Natural killer cell treated with Interleukin-12 subunit alpha and Interleukin-12 subunit beta and Interleukin-15 and Interleukin-18, amount 100 ng/mL, for 72 hours (primary cell): ENCODE results near the gene APLF. TPM values are rescaled to one million over a fixed set of nuclear protein-coding genes. Genes with fewer than 3 reads are reported as not detected.

Experiments used
- ATAC-seq, 2 donors: fragments of 150-1000 bp; cut with Tn5 transposase in 1 of 2; sonication (Bioruptor Pico), chemical (Tn5 transposase) in 1 of 2; 2 replicates each; pipeline ENCODE4 v1.10.0; 2021
- DNase-seq: peaks from one replicate; pipeline ENCODE4 v3.0.0; 2022; ENCODE audit warnings: low spot score
- H3K27ac Mint-ChIP-seq, 2 donors: 1 replicate in 1 of 2; 2 replicates in 1 of 2; pipeline ENCODE4 v1.8.0; 2022; ENCODE audit warnings: mixed read lengths in 2 of 2, mild to moderate bottlenecking in 1 of 2, moderate library complexity in 1 of 2
- H3K27me3 Mint-ChIP-seq, 2 donors: 1 replicate in 1 of 2; 2 replicates in 1 of 2; pipeline ENCODE4 v1.8.0; 2022; ENCODE audit warnings: mixed read lengths in 2 of 2
- H3K36me3 Mint-ChIP-seq: one replicate; pipeline ENCODE4 v1.8.0; 2022; ENCODE audit warnings: mixed read lengths
- H3K4me1 Mint-ChIP-seq, 2 donors: 1 replicate in 1 of 2; 2 replicates in 1 of 2; pipeline ENCODE4 v1.8.0; 2022; ENCODE audit warnings: low read depth in 2 of 2, mixed read lengths in 2 of 2, mild to moderate bottlenecking in 1 of 2
- H3K4me3 Mint-ChIP-seq: one replicate; pipeline ENCODE4 v1.8.0; 2022; ENCODE audit warnings: mixed read lengths
- H3K9me3 Mint-ChIP-seq: 2 replicates; pipeline ENCODE4 v1.8.0; 2022; ENCODE audit warnings: mixed read lengths
- total RNA-seq, 2 donors: library from RNA; stranded (reverse); gene quantifications; one replicate each; pipeline ENCODE4 v1.2.3, GENCODE V29; 2022

APLF gene
- total RNA-seq, 2 donors from 2014 or later = 2.0 to 3.2 TPM

DNA sequence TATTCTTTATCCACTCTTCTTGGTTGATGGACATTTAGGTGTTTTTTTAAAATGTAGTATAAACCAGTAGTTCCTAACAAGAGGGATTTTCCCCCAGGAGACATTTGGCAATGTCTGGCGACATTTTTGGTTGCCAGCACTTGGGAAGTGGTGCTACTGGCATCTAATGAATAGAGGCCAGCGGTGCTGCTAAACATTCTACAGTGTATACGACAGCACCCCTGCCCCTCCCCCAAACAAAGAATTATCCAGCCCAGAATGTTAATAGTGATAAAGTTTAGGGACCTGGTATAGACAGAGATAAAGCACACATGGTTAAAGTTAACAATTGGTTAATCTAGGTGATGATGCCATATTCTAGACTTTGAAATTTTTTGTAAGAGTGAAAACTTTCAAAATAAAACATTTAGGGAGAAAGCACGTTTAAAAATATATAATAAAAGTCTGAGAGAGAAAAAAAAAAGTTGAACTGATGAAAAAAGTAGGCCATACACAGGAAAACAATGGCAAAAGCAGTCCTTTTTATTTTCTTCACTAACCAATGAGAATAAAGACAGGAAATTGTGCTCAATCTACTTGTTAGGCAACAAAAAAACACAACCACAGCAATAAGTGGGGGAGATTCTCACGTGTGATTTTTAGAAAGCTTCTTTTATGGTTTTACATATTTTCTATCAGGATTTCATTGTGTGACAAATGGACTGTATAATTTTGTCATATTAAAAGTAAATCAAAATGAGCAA lies 15.1 kb upstream of the APLF start:
- Mint-ChIP-seq H3K36me3 (no peaks in the 10 kb centered on the region), H3K27me3 (no peaks in the 10 kb centered on the region), H3K4me1 (peaks cover 6 to 18% of the 10 kb centered on the region in 2 donors), H3K9me3 (no peaks in the 10 kb centered on the region), H3K4me3 (no peak overlapping the region), H3K27ac (peak overlapping the region in 1 of 2 donors; percentile 55)
- no peak for DNase-seq
- ATAC-seq = no peak

DNA sequence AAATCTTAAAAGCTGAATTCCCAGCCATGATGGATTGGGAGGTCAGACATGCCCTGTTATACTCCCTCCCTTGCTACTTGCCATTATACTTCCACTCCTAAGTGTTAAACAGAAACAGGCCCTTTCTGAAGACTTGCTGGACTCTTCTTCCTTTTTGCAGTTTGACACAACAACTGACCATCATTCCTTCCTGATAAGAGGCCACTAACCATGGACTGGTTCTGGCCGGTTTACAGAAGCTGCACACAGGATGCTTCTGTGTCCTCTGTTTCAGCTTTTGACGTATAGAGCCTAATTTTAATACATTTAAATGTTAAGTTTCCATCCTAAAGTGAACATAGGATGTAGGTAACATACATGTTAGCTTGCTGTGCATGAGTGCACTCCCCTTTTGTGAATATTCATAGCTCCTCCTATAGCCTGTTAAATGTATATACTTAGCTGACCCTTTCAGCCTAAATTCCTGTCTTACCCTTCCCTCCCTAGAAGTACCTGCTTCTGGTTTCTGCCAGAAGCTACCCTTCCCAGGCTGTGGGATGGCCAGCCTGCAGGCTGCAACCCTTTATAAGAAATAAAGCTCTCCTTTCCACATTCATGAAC lies 13.5 kb upstream of the APLF start:
- Mint-ChIP-seq H3K4me3 (no peak overlapping the region), H3K4me1 (peaks cover 6 to 18% of the 10 kb centered on the region in 2 donors), H3K27ac (peak overlapping the region in 1 of 2 donors; percentile 10), H3K9me3 (no peaks in the 10 kb centered on the region), H3K36me3 (no peaks in the 10 kb centered on the region), H3K27me3 (no peaks in the 10 kb centered on the region)
- ATAC-seq (no peak), DNase-seq (no peak)

DNA sequence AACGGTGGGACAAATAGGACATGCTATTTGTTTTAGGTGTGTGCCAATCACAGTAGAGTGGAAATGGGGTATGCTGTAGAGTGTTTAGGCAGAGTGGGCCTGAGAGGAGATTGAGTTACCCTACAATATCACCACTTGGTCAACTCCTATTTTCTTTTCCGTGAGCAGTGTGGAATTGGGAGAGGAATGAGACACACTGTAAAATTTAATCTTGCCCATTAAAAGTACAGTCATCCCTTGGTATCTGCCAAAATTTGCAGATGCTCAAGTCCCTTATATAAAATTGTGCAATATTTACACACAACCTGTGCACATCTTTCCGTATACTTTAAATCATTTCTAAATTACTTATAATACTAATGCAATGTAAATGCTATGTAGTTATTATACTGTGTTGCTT lies 12.7 kb upstream of the APLF start:
- Mint-ChIP-seq H3K27ac (no peak overlapping the region), H3K36me3 (no peaks in the 10 kb centered on the region), H3K27me3 (no peaks in the 10 kb centered on the region), H3K4me3 (no peak overlapping the region), H3K9me3 (no peaks in the 10 kb centered on the region), H3K4me1 (peaks cover 6 to 18% of the 10 kb centered on the region in 2 donors)
- DNase-seq (no peak), ATAC-seq (no peak)

DNA sequence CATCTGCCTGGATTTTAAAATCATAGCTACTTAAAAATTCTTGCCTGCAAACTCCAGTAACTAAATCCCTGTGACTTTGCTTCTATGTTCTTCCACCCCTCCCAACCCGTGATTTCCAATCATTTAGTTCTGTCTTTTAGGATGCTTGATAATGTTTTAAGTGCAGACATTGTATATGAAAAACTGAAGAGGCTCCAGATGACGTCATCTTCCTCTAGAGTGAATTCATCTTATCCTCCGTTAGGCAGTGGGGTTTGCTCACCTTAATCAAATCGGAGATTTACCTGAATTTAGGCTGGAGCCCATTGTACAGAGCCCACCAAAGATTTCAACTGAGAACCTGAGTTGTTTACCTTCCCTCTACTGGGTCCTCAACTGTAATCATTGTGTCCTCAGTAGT lies 11.2 kb upstream of the APLF start:
- DNase-seq (no peak), ATAC-seq (no peak)
- Mint-ChIP-seq H3K9me3 (no peaks in the 10 kb centered on the region), H3K27ac (no peak overlapping the region), H3K4me3 (no peak overlapping the region), H3K36me3 (no peaks in the 10 kb centered on the region), H3K27me3 (no peaks in the 10 kb centered on the region), H3K4me1 (peaks cover 6 to 18% of the 10 kb centered on the region in 2 donors)

DNA sequence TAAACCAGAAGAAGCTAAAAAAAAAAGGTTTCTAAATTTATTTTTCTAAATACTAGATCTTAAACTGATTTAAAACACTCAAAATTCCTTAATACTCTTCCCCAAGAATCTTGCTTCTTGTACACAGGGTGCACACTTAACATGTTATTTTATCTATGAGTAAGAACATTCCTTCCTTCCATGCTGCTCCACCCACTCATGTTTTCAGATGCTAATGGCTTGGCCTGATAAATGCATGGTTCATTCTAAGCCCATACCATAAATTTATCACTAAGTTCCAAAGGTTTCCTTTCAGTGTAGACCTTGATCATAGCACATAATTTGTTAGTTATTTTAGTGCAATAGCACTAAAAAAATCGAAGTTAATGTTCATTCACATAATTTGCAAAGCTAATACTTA lies 8.4 kb upstream of the APLF start:
- Mint-ChIP-seq H3K4me1 (peaks cover 0 to 2% of the 10 kb centered on the region in 2 donors), H3K36me3 (no peaks in the 10 kb centered on the region), H3K27me3 (no peaks in the 10 kb centered on the region), H3K4me3 (no peak overlapping the region), H3K27ac (no peak overlapping the region), H3K9me3 (no peaks in the 10 kb centered on the region)
- DNase-seq (no peak), ATAC-seq (no peak)

DNA sequence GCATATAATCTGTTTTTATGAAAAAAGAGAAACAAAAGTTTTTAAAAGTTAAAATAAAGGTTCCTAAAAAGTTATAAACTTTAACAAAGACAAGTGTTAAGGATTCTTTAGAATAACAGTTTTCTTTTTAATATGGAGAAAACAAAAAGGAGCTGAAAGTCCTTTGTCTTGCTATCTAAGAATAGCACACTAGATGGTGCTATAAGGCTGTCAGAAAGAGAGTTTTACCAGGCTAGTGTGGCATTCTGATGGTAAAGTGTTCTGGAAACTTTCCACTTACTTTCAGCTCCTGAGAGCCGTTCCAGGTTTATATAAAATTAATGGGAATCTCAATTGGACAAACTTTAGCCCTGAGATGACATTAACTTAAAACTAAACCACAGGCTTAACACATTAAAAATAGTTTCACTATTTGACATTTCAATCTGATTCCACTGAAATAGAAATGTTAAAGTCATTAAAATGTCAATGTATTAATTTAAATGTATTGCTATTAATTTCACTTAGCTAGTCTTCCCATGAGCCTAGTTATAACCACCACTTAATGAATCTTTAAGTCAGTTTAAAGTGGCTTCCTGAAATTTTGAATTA lies 4.0 kb upstream of the APLF start:
- Mint-ChIP-seq H3K36me3 (no peaks in the 10 kb centered on the region), H3K27me3 (no peaks in the 10 kb centered on the region), H3K4me1 (peaks cover 21 to 22% of the 10 kb centered on the region in 2 donors), H3K4me3 (no peak overlapping the region), H3K27ac (no peak overlapping the region), H3K9me3 (no peaks in the 10 kb centered on the region)
- DNase-seq (peak; percentile 65), ATAC-seq (no peak)

DNA sequence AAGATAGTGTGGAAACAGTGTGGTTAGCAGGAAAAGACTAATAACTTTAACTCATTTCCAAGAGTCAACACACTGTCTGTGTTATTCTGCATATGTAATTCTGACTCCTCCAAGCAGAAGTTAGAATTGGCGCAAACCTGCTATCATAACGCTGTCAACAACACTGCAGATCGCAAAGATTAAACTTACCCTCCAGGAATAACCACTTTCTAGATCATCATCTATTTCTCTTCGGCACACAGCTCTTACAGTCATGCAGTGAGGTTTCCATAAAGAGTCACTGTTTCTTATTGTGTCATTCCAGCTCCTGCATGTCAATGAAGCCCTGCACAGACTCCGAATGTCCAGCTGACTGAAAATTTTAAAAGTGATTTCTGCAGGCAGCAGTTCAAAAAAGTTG lies 2.7 kb upstream of the APLF start:
- ATAC-seq = no peak
- DNase-seq = no peak
- H3K4me3 Mint-ChIP-seq = no peak overlapping the region
- H3K27me3 Mint-ChIP-seq = no peaks in the 10 kb centered on the region
- no peaks in the 10 kb centered on the region for H3K9me3 Mint-ChIP-seq
- no peaks in the 10 kb centered on the region for H3K36me3 Mint-ChIP-seq
- H3K4me1 Mint-ChIP-seq = peaks cover 25 to 32% of the 10 kb centered on the region in 2 donors
- H3K27ac Mint-ChIP-seq = peak overlapping the region; percentile 88 to 97

DNA sequence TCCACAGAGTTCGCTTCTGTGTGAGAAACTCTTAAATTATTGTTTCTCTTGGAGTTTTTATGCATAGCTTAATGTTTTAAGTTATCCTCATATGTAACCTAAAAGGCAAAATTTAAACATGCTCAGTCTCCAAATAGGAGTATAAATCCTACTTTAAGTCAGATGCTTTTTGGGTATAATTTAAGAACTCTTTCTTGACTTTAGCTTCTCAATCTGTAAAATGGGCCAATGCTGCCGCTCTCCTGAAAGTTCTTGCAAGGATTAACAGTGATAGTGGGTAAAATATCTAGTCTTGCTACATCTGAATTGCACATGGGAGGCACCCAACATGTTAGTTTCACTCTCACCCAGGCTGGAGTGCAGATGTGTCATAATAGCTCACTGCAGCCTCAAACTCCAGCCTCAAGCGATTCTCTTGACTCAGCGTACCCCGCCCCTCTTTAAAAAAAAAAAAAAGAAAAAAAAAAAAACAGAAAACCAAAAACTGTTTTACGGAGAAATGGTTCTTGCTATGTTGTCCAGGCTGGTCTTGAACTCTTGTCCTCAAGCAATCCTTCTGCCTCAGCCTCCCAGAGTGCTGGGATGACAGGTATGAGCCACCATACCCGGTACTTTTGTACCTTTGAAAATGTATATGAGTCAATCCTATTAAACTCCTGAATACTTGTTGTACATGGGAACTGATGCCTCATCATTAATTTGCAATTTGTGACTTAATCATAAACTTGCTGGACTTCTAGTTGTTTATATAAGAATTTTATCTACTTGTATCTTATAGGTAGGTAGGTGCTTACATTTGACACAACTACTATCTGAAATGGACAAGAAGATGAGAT lies 2.1 kb upstream of the APLF start:
- Mint-ChIP-seq H3K9me3 (no peaks in the 10 kb centered on the region), H3K4me1 (peaks cover 25 to 32% of the 10 kb centered on the region in 2 donors), H3K4me3 (peak overlapping the region; percentile 99), H3K27me3 (no peaks in the 10 kb centered on the region), H3K36me3 (no peaks in the 10 kb centered on the region), H3K27ac (peak overlapping the region; percentile 88 to 97)
- DNase-seq (peak; percentile 71), ATAC-seq (peak; percentile 53 to 55)

DNA sequence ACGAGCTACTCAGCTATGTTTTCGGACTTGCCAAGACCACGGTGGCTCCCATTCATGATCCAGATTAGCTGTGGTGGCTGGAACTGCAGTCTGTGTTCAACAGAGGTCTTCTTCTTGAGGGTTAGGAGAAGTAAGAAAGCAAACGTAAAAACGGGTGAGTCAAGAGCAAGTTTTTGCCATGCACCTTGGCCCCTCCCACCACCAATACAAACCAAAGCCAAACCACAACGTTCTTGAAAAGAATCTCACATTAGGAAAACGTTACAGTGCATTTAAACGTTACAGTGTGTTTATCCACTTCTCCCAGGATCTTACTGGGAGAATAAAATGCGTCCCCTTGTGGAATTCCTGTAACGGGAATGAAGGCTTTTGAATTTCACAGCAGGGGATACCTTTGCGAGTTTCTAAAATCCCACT lies 1.0 kb upstream of the APLF start:
- no peaks in the 10 kb centered on the region for H3K27me3 Mint-ChIP-seq
- peak overlapping the region; percentile 99 for H3K4me3 Mint-ChIP-seq
- DNase-seq (no peak), ATAC-seq (no peak)
- H3K9me3 Mint-ChIP-seq = no peaks in the 10 kb centered on the region
- H3K27ac Mint-ChIP-seq = peak overlapping the region; percentile 88 to 97
- peaks cover 25 to 32% of the 10 kb centered on the region in 2 donors for H3K4me1 Mint-ChIP-seq
- no peaks in the 10 kb centered on the region for H3K36me3 Mint-ChIP-seq

DNA sequence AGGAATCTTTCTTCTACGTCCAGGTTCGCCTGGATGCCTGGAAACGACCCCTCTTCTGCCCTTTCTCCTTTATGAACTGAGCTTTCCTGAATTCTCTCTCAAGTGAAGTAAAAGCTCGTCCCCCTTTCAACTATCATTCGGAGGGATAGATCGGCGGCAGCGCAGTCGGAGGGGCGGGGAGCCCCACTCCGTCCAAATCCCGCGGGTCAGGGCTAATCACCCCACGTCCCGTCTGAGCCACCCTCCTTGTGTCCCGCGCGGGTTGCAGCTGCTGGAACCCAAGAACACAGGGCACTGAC lies 658 bp upstream of the APLF start:
- H3K27ac Mint-ChIP-seq = peak overlapping the region; percentile 88 to 97

DNA sequence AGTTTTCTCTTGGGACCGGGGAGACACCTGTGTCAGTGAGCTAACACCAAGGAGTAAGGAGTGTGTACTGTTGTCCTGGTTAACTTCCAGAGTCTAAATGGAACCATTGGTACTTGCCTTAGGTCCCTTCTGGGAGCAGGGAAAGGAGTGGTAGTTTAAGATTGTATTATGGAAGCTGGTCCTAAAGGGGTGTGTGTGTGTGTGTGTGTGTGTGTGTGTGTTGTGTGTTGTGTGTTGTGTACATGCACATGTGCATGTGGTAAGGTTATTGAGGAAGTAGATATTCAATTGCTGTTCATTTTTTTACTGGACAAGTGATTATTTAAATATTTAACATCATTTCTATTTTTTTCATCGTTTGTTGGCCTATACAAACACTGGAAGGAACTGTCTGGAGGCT lies 1.4 kb downstream of the APLF start:
- Mint-ChIP-seq H3K27ac (peak overlapping the region; percentile 88 to 97), H3K9me3 (no peaks in the 10 kb centered on the region), H3K27me3 (peaks cover 0 to 3% of the 10 kb centered on the region in 2 donors), H3K36me3 (no peaks in the 10 kb centered on the region), H3K4me1 (peaks cover 25 to 32% of the 10 kb centered on the region in 2 donors), H3K4me3 (peak overlapping the region; percentile 99)
- DNase-seq (no peak), ATAC-seq (no peak)

More for the DNA sequence above, 658 bp upstream of the APLF start:
- Mint-ChIP-seq H3K4me3 (peak overlapping the region; percentile 99), H3K27me3 (no peaks in the 10 kb centered on the region), H3K9me3 (no peaks in the 10 kb centered on the region), H3K4me1 (peaks cover 25 to 32% of the 10 kb centered on the region in 2 donors), H3K36me3 (no peaks in the 10 kb centered on the region)
- DNase-seq (no peak), ATAC-seq (no peak)

DNA sequence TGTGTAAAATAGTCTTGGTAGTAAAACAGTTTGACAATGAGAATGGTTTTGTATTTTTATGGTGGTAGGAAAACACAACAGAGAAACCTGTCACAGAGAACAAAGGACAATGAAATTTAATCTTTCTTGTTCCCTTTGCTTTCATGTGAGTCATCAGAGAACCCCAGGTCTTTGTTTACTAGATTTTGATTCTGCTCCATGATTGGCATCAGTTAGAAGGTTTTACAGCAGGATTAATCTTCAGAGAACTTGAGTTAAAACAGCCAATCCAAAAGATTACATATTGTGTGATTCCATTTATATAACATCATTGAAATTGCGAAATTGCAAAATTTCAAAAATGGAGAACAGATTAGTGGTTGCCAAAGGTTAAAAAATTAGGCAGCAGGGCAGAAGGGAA lies 2.5 kb downstream of the APLF start:
- Mint-ChIP-seq H3K27ac (no peak overlapping the region), H3K36me3 (no peaks in the 10 kb centered on the region), H3K4me3 (no peak overlapping the region), H3K27me3 (peaks cover 0 to 3% of the 10 kb centered on the region in 2 donors), H3K9me3 (no peaks in the 10 kb centered on the region), H3K4me1 (peaks cover 19 to 29% of the 10 kb centered on the region in 2 donors)
- DNase-seq = no peak
- ATAC-seq = no peak

DNA sequence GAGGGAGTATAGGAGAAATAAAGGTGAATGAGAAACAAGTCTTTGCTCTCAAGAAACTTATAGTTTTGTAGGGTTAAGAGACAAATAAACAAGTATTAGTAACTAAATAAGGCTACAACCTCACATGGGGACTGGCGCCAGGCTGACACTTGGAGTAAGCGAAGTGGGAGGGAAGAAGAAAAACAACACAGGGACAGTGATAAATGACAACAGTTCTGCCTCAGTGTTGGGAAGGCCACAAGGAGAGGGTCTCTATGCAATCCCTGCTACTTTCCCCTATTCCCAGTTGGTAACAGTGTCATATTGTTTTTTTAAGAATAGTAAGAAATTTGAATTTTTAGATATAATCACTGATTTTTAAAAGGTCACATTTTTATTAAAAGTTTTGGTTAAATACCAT lies 4.0 kb downstream of the APLF start:
- Mint-ChIP-seq H3K27ac (no peak overlapping the region), H3K9me3 (no peaks in the 10 kb centered on the region), H3K36me3 (no peaks in the 10 kb centered on the region), H3K27me3 (peaks cover 0 to 3% of the 10 kb centered on the region in 2 donors), H3K4me1 (peaks cover 9 to 18% of the 10 kb centered on the region in 2 donors), H3K4me3 (no peak overlapping the region)
- DNase-seq = no peak
- no peak for ATAC-seq
